Cerebellar cortex (tissue), 1 donor: ENCODE data around the gene UBASH3A.

Experiments
- DNase-seq: peaks from one replicate; pipeline ENCODE4 v3.0.0-alpha.2; 2015; ENCODE audit warnings: low spot score

UBASH3A gene

GRCh38 chr21:42430521-42430920 is 26.8 kb downstream of the UBASH3A start:
- no peak for DNase-seq

- no peak for DNase-seq
Measured at GRCh38 chr21:42431196-42431595, 27.5 kb downstream of the UBASH3A start.

DNA sequence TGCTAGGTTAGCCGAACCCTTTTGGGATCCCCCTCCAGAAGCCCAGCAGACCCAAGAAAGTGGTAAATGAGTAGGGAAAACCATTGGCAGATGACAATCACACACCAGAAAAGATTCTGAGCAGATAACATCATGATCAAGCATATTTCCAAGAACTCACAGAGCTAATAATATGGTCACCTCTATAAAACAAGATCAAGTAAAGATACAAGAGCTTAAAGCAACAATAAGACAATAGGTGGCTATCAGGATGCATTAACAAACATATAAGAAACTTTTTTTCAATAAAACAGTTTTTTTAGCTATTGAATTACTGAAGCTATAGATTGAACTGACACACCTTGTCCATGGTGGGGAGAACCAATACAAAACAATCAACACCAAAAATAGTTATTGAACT is 29.0 kb downstream of the UBASH3A start:
- DNase-seq = no peak

DNA sequence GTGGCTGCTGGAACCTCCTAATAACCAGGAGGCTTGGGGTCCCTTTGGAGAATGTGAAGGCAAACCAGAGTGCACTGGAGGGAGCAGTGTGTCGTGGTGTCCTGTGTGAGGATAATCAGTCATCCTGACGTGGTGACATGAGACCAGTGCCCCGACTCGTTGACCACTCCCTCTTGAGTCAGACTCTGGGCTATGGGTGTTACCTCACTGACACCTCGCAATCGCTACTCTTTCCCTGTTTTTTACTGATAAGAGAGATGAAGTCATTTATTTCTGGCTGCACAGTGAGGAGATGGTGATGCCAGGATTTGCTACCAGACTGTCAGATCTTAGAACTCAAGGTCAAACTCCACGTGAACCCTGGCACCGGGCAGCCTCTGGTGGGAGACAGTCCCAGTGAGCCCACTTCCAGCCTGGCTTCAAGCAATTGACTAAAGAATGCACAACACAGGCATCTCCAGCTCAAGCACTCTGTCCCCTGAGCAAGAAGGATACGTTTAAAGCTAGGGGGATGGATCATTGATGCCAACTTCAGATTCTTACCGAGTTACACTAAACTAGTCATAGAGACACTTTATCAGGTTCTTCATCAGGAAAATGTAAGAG is 30.3 kb downstream of the UBASH3A start:
- DNase-seq = no peak

DNA sequence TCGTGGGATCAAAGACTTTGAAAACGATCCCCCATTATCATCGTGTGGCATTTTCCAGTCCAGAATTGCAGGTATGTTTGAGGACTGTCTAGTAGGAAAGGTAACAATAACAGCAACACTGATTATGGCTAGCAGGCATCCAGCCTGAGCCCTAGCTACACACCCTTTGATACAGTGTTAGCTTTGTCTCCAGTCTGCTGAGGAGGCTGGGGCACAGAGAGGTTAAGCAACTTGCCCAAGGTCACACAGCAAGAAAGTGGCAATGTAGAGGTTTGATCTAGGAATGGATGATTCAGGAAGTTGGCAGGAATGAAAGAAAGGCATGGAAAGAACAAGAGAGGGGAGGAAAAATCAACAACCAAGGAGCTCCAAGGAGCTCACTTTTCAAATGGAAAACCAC is 31.2 kb downstream of the UBASH3A start:
- DNase-seq = no peak

- no peak for DNase-seq
Measured at GRCh38 chr21:42435401-42435800, 31.7 kb downstream of the UBASH3A start.

DNA sequence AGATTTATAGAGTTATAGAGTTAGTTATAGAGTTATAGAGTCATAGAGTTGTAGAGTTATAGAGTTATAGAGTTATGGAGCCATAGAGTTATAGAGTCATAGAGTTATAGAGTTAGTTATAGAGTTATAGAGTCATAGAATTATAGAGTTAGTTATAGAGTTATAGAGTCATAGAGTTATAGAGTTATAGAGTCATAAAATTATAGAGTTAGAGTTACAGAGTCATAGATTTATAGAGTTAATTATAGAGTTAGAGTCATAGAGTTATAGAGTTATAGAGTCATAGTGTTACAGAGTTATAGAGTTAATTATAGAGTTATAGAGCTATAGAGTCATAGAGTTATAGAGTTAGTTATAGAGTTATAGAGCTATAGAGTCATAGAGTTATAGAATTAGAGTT is 32.1 kb downstream of the UBASH3A start:
- no peak for DNase-seq

- DNase-seq = no peak
Measured at GRCh38 chr21:42436914-42437313, 33.2 kb downstream of the UBASH3A start.

GRCh38 chr21:42437786-42438185 is 34.1 kb downstream of the UBASH3A start:
- DNase-seq = no peak

- DNase-seq = no peak
Measured at GRCh38 chr21:42438316-42439205, 34.9 kb downstream of the UBASH3A start.

GRCh38 chr21:42439284-42440186 is 35.8 kb downstream of the UBASH3A start:
- DNase-seq = no peak

- no peak for DNase-seq
Measured at GRCh38 chr21:42440187-42440792, 36.6 kb downstream of the UBASH3A start.

DNA sequence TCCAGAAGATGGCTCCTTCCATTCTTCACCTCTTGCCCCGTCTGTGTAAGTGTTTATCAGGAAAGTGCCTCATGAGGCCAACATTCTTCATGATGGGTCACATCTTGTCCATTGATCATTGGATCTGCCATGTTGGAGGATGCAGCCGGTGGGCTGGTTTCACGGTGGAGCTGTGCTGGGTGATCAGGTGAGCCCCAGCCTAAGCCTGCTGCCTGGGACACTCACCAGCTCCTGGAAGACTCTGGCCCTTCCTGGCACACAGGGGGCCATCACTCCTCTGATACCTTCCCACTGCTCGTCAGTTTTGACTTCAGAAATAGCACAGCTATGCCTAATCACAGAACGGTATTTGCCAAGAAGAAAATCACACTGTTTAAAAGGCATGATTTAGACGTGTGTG is 38.3 kb downstream of the UBASH3A start:
- no peak for DNase-seq

GRCh38 chr21:42443181-42443785 is 39.6 kb downstream of the UBASH3A start:
- no peak for DNase-seq

DNA sequence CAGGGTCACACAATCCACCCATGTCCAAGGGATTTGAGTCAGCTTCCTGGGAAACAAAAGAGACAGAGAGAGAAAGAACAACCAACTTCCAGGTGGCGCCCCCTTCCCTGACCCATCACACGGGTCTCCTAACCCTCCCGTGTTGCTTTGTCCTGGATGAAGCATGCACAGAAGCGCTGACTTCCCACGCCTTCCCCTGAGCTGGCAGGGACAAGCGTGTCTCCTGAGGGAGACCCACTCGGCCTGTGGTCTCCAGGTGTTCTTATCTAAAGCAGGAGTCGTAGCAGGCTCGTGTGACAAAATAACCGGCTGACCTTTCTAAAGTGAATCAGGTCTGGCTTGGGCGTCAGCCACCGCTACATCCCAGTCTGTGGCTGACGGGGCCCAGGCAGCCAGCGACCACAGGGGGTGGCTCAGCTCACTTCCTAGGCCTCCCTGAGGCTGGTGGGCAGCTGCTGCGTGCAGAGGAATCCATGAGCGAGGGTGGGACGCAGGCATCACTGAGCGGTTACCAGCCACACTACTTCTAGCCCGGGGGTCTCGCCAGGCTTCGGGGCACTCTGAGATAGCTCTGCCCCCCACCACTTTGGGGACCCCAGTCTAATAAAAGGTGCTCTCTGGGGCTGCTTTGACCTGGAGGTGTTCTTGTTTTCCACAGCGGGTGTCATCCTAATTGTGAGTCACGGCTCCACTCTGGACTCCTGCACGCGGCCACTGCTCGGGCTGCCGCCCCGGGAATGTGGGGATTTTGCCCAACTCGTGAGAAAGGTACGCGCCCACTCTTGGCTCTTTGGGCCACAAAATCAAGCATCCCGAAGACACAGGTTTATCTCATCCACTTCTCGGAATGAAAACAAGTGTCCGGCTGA is 40.4 kb downstream of the UBASH3A start:
- no peak for DNase-seq

GRCh38 chr21:42444745-42445059 is 41.0 kb downstream of the UBASH3A start:
- DNase-seq = no peak

- no peak for DNase-seq
Measured at GRCh38 chr21:42445311-42445710, 41.6 kb downstream of the UBASH3A start.

DNA sequence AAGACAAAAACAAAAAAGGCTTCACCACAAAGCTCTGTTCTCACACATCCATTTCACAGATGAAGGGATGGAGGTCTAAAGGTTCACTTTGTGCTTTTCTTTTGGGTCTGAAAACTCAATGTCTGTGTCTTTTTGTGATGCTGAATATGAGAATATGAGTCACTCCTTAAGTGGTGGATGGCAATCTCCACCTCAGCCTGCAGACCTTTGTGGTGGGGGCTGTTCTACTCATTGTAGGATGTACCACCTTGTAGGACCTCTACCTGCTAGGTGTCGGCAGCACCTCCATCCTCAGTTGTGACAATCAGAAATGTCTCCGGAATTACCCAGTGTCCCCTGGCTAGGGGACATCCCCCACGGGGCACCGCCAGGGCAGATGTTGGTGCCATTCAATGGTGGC is 42.8 kb downstream of the UBASH3A start:
- no peak for DNase-seq

DNA sequence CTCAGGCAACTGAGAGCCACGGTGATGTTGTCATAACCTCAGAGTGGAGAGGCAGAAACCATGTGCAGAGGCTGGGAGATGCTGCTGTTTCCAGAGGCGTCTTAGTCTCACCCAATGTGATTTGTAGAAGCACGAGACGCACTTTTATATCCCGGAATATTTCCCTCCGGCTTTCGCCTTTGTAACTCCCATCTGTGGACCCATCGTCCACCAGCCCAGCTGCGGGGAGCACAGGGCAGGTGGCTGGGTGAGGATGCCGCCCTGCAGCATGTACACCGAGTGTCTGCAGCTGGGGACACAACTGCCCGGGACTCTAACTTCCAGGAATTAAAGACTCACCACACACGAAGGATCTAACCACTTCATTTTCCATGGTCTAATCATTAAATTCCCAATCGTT is 43.5 kb downstream of the UBASH3A start:
- no peak for DNase-seq

DNA sequence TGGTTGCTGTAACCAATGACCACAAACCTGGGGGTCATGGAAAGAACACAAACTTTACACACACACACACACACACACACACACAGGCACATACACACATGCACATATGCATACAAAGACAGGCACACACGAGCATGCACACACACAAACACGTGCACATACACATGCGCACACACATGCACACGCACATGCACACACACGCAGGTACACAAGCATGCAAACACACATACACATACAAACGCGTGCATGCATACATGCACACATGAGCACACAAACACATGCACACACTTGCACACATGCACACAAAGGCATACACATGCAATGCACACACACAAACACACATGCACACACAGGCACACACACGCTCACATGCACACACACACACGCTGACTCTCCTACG is 44.0 kb downstream of the UBASH3A start:
- DNase-seq = no peak

DNA sequence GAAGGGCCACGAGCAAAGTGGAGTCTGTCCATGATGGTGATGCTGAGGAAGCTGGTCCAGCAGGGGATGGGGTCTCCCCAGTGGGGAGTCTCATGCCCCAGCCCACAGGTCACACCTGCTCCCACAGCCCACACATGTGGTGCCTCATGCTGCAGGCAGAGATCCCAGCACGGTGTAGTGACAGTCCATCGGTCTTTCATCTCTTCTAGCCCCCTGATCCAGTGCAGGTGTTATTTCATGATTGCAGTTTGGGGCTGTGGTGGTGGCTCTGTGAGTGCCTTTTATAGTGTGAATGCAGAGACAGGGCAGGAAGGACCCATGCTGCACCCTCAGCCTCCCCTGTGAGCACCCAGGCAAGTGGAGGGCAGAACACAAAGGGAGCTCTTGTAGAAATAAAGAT is 45.0 kb downstream of the UBASH3A start:
- no peak for DNase-seq
